HepG2 (cell line): Measurements from ENCODE around the gene OR6S1. TPM values are rescaled to one million over a fixed set of nuclear protein-coding genes. Genes with fewer than 3 reads are reported as not detected.
A peak's percentile ranks its signal among the peaks of the same experiment; 100 is the strongest.
"Not testable (repeated sequence)": the region's sequence is repeated elsewhere in the genome, so short reads cannot be mapped to it uniquely, and the experiment has no call there.

Experiments used
- ATAC-seq: fragments of 200-7000 bp; cut with Tn5 transposase; 3 replicates; pipeline ENCODE4 v1.9.1; 2020; ENCODE audit warnings: mild to moderate bottlenecking, moderate library complexity
- BruUV-seq: library from RNA; stranded (reverse); fragments of 400-500 nt; replicated peaks from 2 replicates; lab custom pipeline; 2021; lab: Mats Ljungman, UMichigan
- CTCF ChIA-PET: fragments of 300-600 bp; formaldehyde crosslinking; extraction: SDS; loops from one replicate; lab custom pipeline; 2021; ENCODE audit warnings: low total read pairs, inconsistent platforms, low intra/inter-chr PET ratio; lab: Yijun Ruan, JAX
- POLR2A ChIA-PET: fragments of 350-600 bp; sonication (Branson Sonifier 250); formaldehyde crosslinking; loops from one replicate; lab custom pipeline; 2020; ENCODE audit warnings: antibody characterized with exemption, inconsistent platforms; lab: Yijun Ruan, JAX
- DNase-seq: peaks from one replicate; pipeline ENCODE4 v3.0.0-alpha.2; 2015; ENCODE audit warnings: low spot score
- FAIRE-seq: peaks from 3 replicates; lab custom pipeline; 2011; peaks lifted over from hg19 to GRCh38; lab: Jason Lieb, UNC
- H2AFZ ChIP-seq: one replicate; pipeline ENCODE4 v1.6.1; 2011; ENCODE audit warnings: low read length, inconsistent platforms
- H3K27ac ChIP-seq: fragments of 300-600 bp; 3 replicates; pipeline ENCODE4 v1.8.0; 2011; ENCODE audit warnings: mixed run types, mild to moderate bottlenecking, mixed read lengths, low read length, inconsistent platforms; ENCODE audit not compliant: insufficient read depth; ENCODE audit errors: extremely low read length
- H3K27me3 ChIP-seq, 2 experiments: fragments of 200-600 bp in 1 of 2; 2 replicates in 1 of 2; 3 replicates in 1 of 2; pipeline versions ENCODE4 v1.6.0 to v1.8.0; 2011; ENCODE audit warnings: low read length in 2 of 2, mild to moderate bottlenecking in 2 of 2, moderate library complexity in 2 of 2, inconsistent platforms in 1 of 2; ENCODE audit not compliant: insufficient read depth in 2 of 2, control insufficient read depth in 1 of 2
- H3K36me3 ChIP-seq, 2 experiments: fragments of 200-600 bp in 1 of 2; replicated peaks in 1 of 2; 2 replicates in 1 of 2; 3 replicates in 1 of 2; pipeline versions ENCODE4 v1.5.1 to v1.8.0; 2011; ENCODE audit warnings: low read length in 2 of 2, inconsistent platforms in 1 of 2; ENCODE audit not compliant: insufficient read depth in 2 of 2, control insufficient read depth in 1 of 2
- H3K4me1 ChIP-seq: 2 replicates; pipeline ENCODE4 v1.5.1; 2012; ENCODE audit warnings: low read length, inconsistent platforms; ENCODE audit not compliant: insufficient read depth
- H3K4me2 ChIP-seq: 2 replicates; pipeline ENCODE4 v1.6.0; 2011; ENCODE audit warnings: low read depth, low read length, inconsistent platforms
- H3K4me3 ChIP-seq, 3 experiments: fragments of 200-600 bp in 1 of 3; sonication (generic), shearing (Covaris generic) in 1 of 3; replicated peaks in 1 of 3; 2 replicates each; pipeline ENCODE4 v1.5.1; 2011 to 2016; ENCODE audit warnings: low read length in 3 of 3, inconsistent platforms in 2 of 3, low read depth in 2 of 3, mild to moderate bottlenecking in 2 of 3, control low read depth in 1 of 3, mixed read lengths in 1 of 3; ENCODE audit not compliant: insufficient read depth in 1 of 3
- H3K79me2 ChIP-seq: one replicate; pipeline ENCODE4 v1.6.1; 2011; ENCODE audit warnings: low read length, inconsistent platforms; ENCODE audit not compliant: insufficient read depth
- H3K9ac ChIP-seq: 2 replicates; pipeline ENCODE4 v1.6.0; 2011; ENCODE audit warnings: mild to moderate bottlenecking, low read depth, low read length, inconsistent platforms; ENCODE audit not compliant: insufficient read depth
- H3K9me3 ChIP-seq: 2 replicates; pipeline ENCODE4 v1.5.1; 2012; ENCODE audit warnings: mild to moderate bottlenecking, low read length
- H4K20me1 ChIP-seq: 2 replicates; pipeline ENCODE4 v1.6.0; 2011; ENCODE audit warnings: inconsistent platforms, mild to moderate bottlenecking, low read length, moderate library complexity; ENCODE audit not compliant: insufficient read depth
- ISL2 ChIP-seq: sonication (generic); formaldehyde crosslinking; IDR thresholded peaks from 2 replicates; pipeline ENCODE4 v1.5.0; 2020; ENCODE audit warnings: missing genetic modification reagents
- SAP130 ChIP-seq: IDR thresholded peaks from 2 replicates; pipeline ENCODE4 v1.6.1; 2016; ENCODE audit warnings: low read depth
- SKIL ChIP-seq: sonication (generic); formaldehyde crosslinking; IDR thresholded peaks from 2 replicates; pipeline ENCODE4 v1.8.0; 2022; ENCODE audit warnings: missing genetic modification reagents, mild to moderate bottlenecking, moderate library complexity, borderline replicate concordance
- SOX5 ChIP-seq: IDR thresholded peaks from 2 replicates; pipeline ENCODE4 v1.6.1; 2016; ENCODE audit warnings: borderline replicate concordance
- SP1 ChIP-seq, 2 experiments: fragments of 450-650 bp in 1 of 2; sonication (generic) in 1 of 2; formaldehyde crosslinking in 1 of 2; IDR thresholded peaks; 2 replicates each; pipeline versions ENCODE4 v1.4.0 to v1.6.1; 2016 to 2020; ENCODE audit warnings: missing genetic modification reagents in 1 of 2
- ZNF205 ChIP-seq: IDR thresholded peaks from 2 replicates; pipeline ENCODE4 v1.6.1; 2018; ENCODE audit warnings: missing biosample characterization, missing genetic modification reagents
- ZNF441 ChIP-seq: sonication (generic); formaldehyde crosslinking; IDR thresholded peaks from 2 replicates; pipeline ENCODE4 v1.7.0; 2021; ENCODE audit warnings: missing genetic modification reagents, borderline replicate concordance
- ZNF460 ChIP-seq: sonication (generic); formaldehyde crosslinking; IDR thresholded peaks from 2 replicates; pipeline ENCODE4 v1.5.1; 2020; ENCODE audit warnings: missing genetic modification reagents, mild to moderate bottlenecking, borderline replicate concordance
- ZNF577 ChIP-seq: sonication (generic); formaldehyde crosslinking; IDR thresholded peaks from 2 replicates; pipeline ENCODE4 v1.4.0; 2020; ENCODE audit warnings: mild to moderate bottlenecking, low read depth, missing genetic modification reagents, borderline replicate concordance
- WGBS: methylation state at CpG from one replicate; pipeline ENCODE4 v1.1.6; 2017; ENCODE audit warnings: low lambda C conversion rate; 5-methylcytosine and 5-hydroxymethylcytosine counted together
- in situ Hi-C: cut with HindIII; loops from 2 replicates; pipeline ENCODE4 v1.10.0; 2017; ENCODE audit warnings: low pct_unique_long_range_greater_than_20kb; ENCODE audit not compliant: extremely low pct_ligation_motif_present
- intact Hi-C: fragments of 100-400 bp; cut with micrococcal nuclease; formaldehyde crosslinking; loops from one replicate; pipeline ENCODE4 v1.10.0; 2022; ENCODE audit not compliant: unreplicated experiment
- polyA plus RNA-seq, 8 experiments: library from polyadenylated mRNA; depleted of rRNA in 3 of 8; stranded (reverse) in 7 of 8; unstranded in 1 of 8; fragments of >200 nt; fragmentation: Illumina TruSeq in 4 of 8; extraction: Trizol in 4 of 8; gene quantifications; 2 replicates each; pipeline versions ENCODE4 v1.2.1 to v1.2.3, GENCODE V29; 2011 to 2016; ENCODE audit warnings: low read depth in 4 of 8, missing spikeins in 1 of 8, mixed read lengths in 1 of 8; ENCODE audit not compliant: insufficient read depth in 1 of 8
- total RNA-seq, 5 experiments: library from RNA; depleted of rRNA; stranded (reverse); fragments of >200 nt; fragmentation: Illumina TruSeq; extraction: Trizol; gene quantifications; 2 replicates each; pipeline ENCODE4 v1.2.3, GENCODE V29; 2016; ENCODE audit warnings: low read depth in 1 of 5

Gene OR6S1
- total and polyA plus RNA-seq, 2 of the 13 experiments (the other 11 are each of a cell fraction or from before 2014, with no cell fraction given), result 0.09 TPM; not detected in 1

- TF ChIP-seq SKIL (no peak), ZNF441 (CRISPR knock-in tag) (0 out of 2 replicates have a peak, but pooled peaks have one; percentile 32), ZNF205 (no peak), ZNF460 (no peak), SAP130 (CRISPR knock-in tag) (peak; percentile 66), SP1 (IDR thresholded peaks at IDR 0.05) (no peak), SP1 (CRISPR knock-in tag; IDR thresholded peaks at IDR 0.05) (no peak), ISL2 (CRISPR knock-in tag) (0 out of 2 replicates have a peak, but pooled peaks have one; percentile 23), ZNF577 (CRISPR knock-in tag) (no peak), SOX5 (peak; percentile 33; the same call in 1 of the 2 replicates)
Observed at GRCh38 chr14:20620798-20621478, 20.6 kb downstream of the OR6S1 start (continued).

- H3K36me3 ChIP-seq, BruUV-seq, H3K27ac ChIP-seq, ATAC-seq, H3K4me2 ChIP-seq, H4K20me1 ChIP-seq, DNase-seq, intact Hi-C loops, H2AFZ ChIP-seq, H3K79me2 ChIP-seq, H3K9ac ChIP-seq, H3K9me3 ChIP-seq, FAIRE-seq, H3K27me3 ChIP-seq, CTCF ChIA-PET, H3K4me3 ChIP-seq: not testable (repeated sequence)
- POLR2A ChIA-PET, result interaction anchor here (1.6 to 1.8 kb wide), 2 partner anchors 62 to 68 kb away, joined by 4 to 5 read pairs; no protein-coding TSS in a partner anchor
- peaks cover 96% of the 10 kb centered on the region for H3K4me1 ChIP-seq
- in situ Hi-C loops, result loop anchor here (25.0 kb wide), 1 partner anchor 157 kb away; the partner anchor contains the start of genes APEX1, OSGEP, PIP4P1 and PNP
- 68% methylated on average over 6 of the region's 6 CpGs for WGBS
Observed at GRCh38 chr14:20619688-20620087, 21.8 kb downstream of the OR6S1 start.
